ENCODE results near the gene GAB3.

GRCh38 chrX:154732421-154733065, 18.3 kb downstream of the GAB3 start:
- TF ChIP-seq CTCF (conservative IDR thresholded peaks at IDR 0.05; ENCODE audit: low read depth, low read length) (no peak), RCOR1 (IDR thresholded peaks at IDR 0.05; ENCODE audit: insufficient replicate concordance, low read length) (no peak), RFX5 (IDR thresholded peaks at IDR 0.05; ENCODE audit: low read depth, low read length) (no peak), SMC3 (IDR thresholded peaks at IDR 0.05; ENCODE audit: low read depth, low read length) (no peak), MAFK (IDR thresholded peaks at IDR 0.05; ENCODE audit: low read depth, low read length) (no peak), MAZ (IDR thresholded peaks at IDR 0.05; ENCODE audit: borderline replicate concordance, low read depth, low read length) (no peak), RAD21 (IDR thresholded peaks at IDR 0.05; ENCODE audit: low read length) (no peak)
